GM18511 (cell line): Measurements from ENCODE around the gene MAPKBP1.

Source experiments
- ATAC-seq: cut with Tn5 transposase; IDR thresholded peaks from one replicate; pipeline ENCODE4 v1.9.1; 2021; ENCODE audit warnings: mild to moderate bottlenecking, moderate library complexity; ENCODE audit not compliant: unreplicated experiment

The MAPKBP1 gene

GRCh38 chr15:41780727-41781126, 6.4 kb downstream of the MAPKBP1 start:
- no peak for ATAC-seq

- no peak for ATAC-seq
Measured at GRCh38 chr15:41782371-41783282, 8.3 kb downstream of the MAPKBP1 start.

GRCh38 chr15:41783296-41783695, 9.0 kb downstream of the MAPKBP1 start:
- ATAC-seq = no peak

GRCh38 chr15:41788262-41788661, 14.0 kb downstream of the MAPKBP1 start:
- no peak for ATAC-seq

GRCh38 chr15:41789236-41789635, 15.0 kb downstream of the MAPKBP1 start:
- ATAC-seq = no peak

- ATAC-seq = no peak
Measured at GRCh38 chr15:41789662-41790061, 15.4 kb downstream of the MAPKBP1 start.

GRCh38 chr15:41790169-41790568, 15.9 kb downstream of the MAPKBP1 start:
- ATAC-seq = no peak

GRCh38 chr15:41790756-41791546, 16.7 kb downstream of the MAPKBP1 start:
- ATAC-seq = no peak

- ATAC-seq = no peak
Measured at GRCh38 chr15:41791547-41791937, 17.3 kb downstream of the MAPKBP1 start.

GRCh38 chr15:41792000-41792637, 17.8 kb downstream of the MAPKBP1 start:
- ATAC-seq = no peak

- no peak for ATAC-seq
Measured at GRCh38 chr15:41794081-41794480, 19.8 kb downstream of the MAPKBP1 start.

GRCh38 chr15:41795996-41796856, 21.9 kb downstream of the MAPKBP1 start:
- ATAC-seq = no peak

GRCh38 chr15:41797201-41797944, 23.1 kb downstream of the MAPKBP1 start:
- ATAC-seq = no peak

GRCh38 chr15:41798607-41799487, 24.6 kb downstream of the MAPKBP1 start:
- ATAC-seq = no peak

GRCh38 chr15:41799488-41799805, 25.2 kb downstream of the MAPKBP1 start:
- ATAC-seq = no peak

- no peak for ATAC-seq
Measured at GRCh38 chr15:41801185-41801584, 26.9 kb downstream of the MAPKBP1 start.

- no peak for ATAC-seq
Measured at GRCh38 chr15:41801850-41802455, 27.7 kb downstream of the MAPKBP1 start.

GRCh38 chr15:41804361-41804760, 30.1 kb downstream of the MAPKBP1 start:
- ATAC-seq = no peak
